GM12891 (cell line): ENCODE measurements around the gene HSH2D.

Experiments
- DNase-seq: peaks from one replicate; pipeline ENCODE4 v3.0.0; 2011; ENCODE audit warnings: low spot score; ENCODE audit not compliant: insufficient read length
- FAIRE-seq: peaks from 2 replicates; lab custom pipeline; 2011; peaks lifted over from hg19 to GRCh38; lab: Jason Lieb, UNC
- PAX5 ChIP-seq: IDR thresholded peaks from 2 replicates; pipeline ENCODE4 v1.6.1; 2011; ENCODE audit warnings: low read length, moderate library complexity, mild to moderate bottlenecking; ENCODE audit not compliant: insufficient read depth, severe bottlenecking
- POLR2A ChIP-seq: IDR thresholded peaks from 2 replicates; pipeline ENCODE4 v1.6.1; 2011; ENCODE audit warnings: low read depth, low read length, control low read depth
- POLR2AphosphoS5 ChIP-seq: IDR thresholded peaks from 2 replicates; pipeline ENCODE4 v1.6.1; 2011; ENCODE audit warnings: low read depth, low read length, control low read depth
- POU2F2 ChIP-seq: IDR thresholded peaks from 2 replicates; pipeline ENCODE4 v1.6.1; 2011; ENCODE audit warnings: low read depth, mild to moderate bottlenecking, control low read depth, low read length, moderate library complexity
- SPI1 ChIP-seq: IDR thresholded peaks from 2 replicates; pipeline ENCODE4 v1.6.1; 2011; ENCODE audit warnings: low read depth, low read length, control low read depth
- TAF1 ChIP-seq: IDR thresholded peaks from 2 replicates; pipeline ENCODE4 v1.6.1; 2011; ENCODE audit warnings: low read depth, low read length, control low read depth

The HSH2D gene

DNA sequence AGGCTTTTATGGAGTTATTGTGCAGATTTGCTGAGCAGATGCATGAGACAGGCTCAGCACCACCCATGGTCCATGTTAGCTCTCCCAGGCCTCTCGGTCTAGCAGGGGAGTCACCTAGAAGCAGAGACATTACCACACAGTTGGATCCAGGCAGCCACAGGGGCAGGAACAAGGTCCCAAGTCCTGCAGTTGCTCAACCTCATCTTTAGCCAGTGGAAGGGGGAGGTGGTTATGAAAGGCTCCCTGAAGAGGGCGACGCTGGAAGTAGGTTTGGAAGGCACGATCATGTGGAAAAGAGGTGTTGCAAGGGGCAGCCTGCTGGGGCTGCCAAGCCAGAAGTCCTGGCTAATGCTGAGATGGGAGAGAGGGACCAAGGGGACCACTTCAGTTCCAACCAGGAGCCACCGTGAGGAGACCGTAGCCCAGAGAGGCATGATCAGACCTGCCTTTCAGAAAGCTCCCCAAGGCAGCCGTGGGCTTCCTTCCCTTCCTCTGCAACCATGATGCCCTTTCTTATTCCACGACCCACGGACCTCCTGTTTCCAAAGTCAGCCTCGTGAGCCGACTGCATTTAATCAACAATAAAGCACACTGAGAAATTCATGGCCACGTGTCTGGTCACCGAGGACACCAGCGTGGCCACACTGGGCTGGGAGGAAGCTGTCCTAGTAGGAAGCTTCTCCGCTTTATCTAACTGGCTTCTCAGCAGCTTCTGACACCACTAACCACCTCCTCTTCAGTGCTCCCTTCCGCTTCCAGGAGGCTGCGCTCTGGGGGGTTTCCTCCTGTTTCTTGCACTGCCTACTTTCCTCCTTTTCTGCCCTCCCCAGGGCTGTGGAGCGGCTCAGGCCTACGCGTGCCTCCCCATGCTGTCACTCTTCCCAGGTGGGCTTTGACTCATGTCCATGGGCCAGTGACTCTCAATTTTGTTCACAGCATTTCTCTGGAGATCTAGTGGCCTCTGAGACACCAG is 56.8 kb downstream of the HSH2D start:
- TF ChIP-seq PAX5, result no peak
- no peak for TF ChIP-seq POLR2A
- TF ChIP-seq POU2F2, result no peak
- DNase-seq (no peak), FAIRE-seq (no peak)

DNA sequence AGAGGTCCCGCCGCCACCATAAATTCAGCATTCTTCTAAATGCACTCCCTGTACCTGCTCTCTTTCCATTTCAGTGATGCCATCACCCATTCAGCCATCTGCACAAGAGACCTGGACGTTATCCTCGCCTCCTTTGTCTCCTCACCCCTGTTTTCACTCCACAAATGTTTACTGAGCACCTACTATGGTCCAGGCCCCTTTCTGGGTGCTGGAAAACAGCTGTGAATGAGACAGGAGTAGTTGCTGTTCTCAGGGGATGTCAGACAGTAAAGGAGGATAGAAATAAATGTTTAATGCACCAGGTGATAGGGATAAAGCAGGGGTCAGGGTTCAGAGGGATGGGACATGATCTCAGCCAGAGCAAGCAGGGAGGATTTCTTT is 57.5 kb downstream of the HSH2D start:
- DNase-seq, result no peak
- TF ChIP-seq POU2F2, result no peak
- no peak for TF ChIP-seq POLR2AphosphoS5
- TF ChIP-seq POLR2A, result no peak
- no peak for TF ChIP-seq TAF1
- TF ChIP-seq PAX5, result no peak
- no peak for TF ChIP-seq SPI1
- FAIRE-seq, result no peak

DNA sequence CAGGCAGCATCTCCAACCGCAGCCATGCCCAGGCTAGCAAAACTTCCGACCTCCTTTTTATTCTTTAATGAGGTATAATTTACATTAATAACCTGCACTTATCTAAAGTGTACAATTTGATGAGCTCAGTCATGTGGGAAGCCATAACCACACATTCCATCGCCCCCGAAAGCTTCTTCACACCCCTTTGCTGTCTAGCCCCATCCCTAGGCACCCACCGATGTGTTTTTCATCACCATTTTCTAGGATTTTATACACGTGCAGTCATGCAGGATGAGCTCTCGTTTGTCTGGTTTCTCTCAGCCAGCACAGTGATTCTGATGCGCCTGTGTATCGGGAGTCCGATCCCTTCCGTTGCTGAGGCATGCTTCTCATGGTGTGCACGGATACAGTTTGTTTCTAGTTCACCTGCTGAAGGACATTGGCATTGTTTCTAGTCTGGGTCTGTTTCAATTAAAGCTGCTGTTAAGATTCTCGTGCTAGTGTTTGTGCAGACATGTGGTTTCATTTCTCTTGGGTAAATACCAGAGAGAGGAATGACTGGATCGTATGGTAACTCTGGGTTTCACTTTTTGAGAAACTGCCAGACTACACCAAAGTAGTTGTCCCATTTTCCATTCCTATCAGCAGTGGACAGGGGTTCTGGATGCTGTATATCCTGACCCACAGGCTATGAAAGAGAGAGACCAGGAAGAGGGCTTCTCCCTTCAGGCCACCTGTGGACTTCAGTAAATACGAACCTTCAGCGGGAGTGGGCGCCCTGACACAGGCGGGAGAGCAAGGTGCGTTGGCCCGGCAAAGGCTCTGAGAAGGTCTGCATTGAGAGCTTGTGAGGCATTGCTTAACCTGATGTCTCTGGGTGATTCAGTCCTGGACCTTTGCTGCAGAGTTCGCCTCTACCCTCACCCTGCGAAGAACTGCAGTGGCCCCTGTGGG is 59.1 kb downstream of the HSH2D start:
- TF ChIP-seq SPI1 (no peak), TAF1 (no peak), POLR2A (no peak), POLR2AphosphoS5 (no peak), PAX5 (no peak), POU2F2 (no peak)
- FAIRE-seq, result peak; percentile 57
- no peak for DNase-seq

DNA sequence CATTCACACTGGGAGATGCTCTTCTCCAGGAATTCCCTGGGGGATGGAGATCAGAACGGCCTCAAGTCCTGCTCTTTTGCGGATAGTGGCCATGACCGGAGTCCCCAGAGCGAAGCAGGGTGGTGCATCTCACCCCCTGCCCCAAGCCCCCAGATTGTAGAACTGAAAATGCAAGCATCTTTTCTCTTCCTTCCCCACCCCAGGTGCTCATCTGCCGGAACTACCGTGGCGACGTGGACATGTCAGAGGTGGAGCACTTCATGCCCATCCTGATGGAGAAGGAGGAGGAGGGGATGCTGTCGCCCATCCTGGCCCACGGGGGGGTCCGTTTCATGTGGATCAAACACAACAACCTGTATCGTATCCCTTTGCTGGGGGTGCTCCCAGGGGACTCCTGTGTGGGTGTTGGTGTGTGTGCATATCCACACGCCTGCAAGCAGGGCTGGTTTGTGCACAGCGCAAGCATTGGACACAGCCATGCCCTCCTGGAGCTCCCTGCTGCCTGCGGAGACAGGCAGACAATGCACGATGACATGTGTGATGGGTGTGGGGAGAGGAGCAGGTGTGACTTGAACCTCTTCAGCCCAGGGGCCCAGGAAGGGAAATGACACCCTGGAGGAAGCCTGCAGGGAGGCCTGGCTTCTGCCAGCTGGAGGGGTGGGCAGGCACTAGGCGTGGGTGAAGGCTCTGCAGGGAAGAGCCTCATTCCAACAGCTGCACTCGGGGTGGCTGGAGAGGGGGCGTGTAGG is 59.9 kb downstream of the HSH2D start:
- FAIRE-seq, result no peak
- no peak for DNase-seq
- TF ChIP-seq TAF1, result no peak
- TF ChIP-seq POLR2AphosphoS5, result no peak
- no peak for TF ChIP-seq PAX5
- no peak for TF ChIP-seq POU2F2
- no peak for TF ChIP-seq POLR2A
- no peak for TF ChIP-seq SPI1

DNA sequence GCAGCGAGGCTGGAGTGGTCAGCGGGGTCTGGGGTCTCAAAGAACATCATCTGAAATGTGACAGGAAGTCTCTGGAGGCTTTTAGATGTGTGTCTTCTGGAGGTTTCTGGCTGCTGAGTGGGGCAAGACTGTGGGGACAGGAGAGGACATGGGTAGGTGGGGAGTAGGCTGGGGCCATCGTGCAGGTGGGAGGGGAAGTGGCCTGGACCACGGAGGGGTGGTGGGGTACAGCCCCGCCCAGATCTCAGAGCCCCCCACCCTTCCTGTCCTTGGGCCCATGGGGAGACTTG is 60.5 kb downstream of the HSH2D start:
- FAIRE-seq (no peak), DNase-seq (no peak)
- TF ChIP-seq POLR2A, result no peak
- no peak for TF ChIP-seq TAF1
- no peak for TF ChIP-seq PAX5
- no peak for TF ChIP-seq POU2F2
- TF ChIP-seq SPI1, result no peak
- no peak for TF ChIP-seq POLR2AphosphoS5

DNA sequence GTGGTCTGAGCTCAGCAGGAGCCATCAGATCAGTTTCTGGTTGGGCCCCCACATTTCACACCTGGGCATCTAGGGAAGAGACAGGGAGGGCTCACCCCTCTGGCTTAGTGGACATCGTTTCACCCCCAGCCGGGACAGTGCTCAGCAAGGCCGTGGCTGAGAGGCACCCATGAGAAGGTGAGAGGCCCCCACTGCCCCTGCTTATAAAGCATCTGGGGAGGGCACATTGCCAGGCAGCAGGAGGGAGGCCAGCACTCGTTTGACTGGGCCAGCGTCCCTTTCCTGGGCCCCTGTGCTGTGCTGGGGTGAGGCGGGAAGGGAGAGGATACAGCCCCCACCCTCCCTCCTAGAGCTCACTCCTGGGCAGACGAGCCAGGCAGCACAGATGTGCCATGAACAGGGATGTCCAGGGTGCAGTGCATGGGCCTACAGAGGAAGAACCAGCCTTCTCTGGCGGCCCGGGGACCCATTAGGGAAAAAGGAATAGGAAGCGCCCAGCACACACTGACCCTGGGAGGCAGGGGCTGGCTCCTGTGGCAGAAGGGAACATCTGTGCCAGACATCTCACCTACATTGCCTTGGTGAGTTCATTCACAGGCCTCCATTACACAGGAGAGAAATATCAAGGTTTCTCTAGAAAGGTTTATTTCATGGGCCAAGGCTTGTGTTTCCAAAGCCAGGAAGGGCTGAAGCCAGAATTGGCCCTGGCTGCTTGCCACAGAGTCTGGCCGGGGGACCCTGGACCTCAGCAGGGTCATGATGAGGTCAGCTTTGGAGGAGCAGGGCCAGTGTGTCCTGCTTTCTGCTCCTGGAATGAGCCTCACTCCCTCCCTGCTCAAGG is 61.9 kb downstream of the HSH2D start:
- DNase-seq (no peak), FAIRE-seq (no peak)
- TF ChIP-seq POLR2A, result no peak
- TF ChIP-seq PAX5, result no peak
- TF ChIP-seq POLR2AphosphoS5, result no peak; the same call in 1 of the 2 replicates
- TF ChIP-seq TAF1, result no peak
- TF ChIP-seq POU2F2, result no peak
- no peak for TF ChIP-seq SPI1

DNA sequence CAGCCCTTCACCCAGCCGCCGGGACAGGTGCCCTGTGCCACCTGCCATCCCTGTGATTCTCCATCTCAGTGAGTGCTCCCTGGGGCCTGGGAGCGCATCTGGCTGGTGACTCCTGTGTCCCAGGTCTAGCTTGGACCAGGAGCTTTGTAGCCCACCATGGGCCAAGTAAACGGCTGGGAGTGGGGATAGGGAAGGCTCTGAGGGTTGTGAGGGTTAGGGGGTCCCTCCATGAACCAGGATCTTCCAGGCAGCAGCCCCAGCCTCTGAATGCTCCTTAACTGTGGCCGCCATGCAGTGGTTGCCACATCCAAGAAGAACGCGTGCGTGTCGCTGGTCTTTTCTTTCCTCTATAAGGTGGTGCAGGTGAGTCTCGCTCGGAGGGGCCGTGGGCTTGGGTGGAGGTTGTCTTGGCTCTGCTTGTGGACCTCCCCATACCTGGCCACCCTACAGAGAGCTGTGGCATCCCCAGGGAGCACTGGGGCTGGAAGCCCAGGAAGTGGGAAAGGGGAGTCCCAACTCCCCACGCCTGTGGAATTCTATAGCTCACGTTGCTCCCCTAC is 62.6 kb downstream of the HSH2D start:
- no peak for DNase-seq
- TF ChIP-seq POLR2A (no peak), POU2F2 (no peak), POLR2AphosphoS5 (no peak; the same call in none of the 2 replicates), PAX5 (no peak), SPI1 (no peak), TAF1 (no peak)
- FAIRE-seq, result no peak

DNA sequence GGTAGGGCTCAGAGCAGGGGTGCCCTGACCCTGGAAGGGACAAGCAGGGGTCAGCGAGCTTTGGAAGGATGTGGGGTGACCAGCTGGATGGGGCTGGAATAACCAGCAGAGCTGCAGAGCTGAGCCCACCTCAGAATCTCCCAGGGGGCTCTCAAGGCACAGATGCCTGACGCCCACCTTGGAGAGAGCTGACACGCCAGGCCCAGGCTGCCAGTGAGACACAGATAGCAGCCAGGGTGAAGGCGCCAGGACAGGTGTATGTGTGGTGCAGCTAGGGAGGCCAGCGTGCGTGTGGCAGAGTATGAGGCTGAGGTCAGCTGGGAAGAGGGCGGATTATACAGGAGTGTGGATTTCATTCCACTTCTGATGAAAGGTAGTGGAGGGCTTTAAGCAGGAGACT is 63.2 kb downstream of the HSH2D start:
- TF ChIP-seq POLR2AphosphoS5, result no peak
- no peak for TF ChIP-seq SPI1
- 0 out of 2 replicates have a peak, but pooled peaks have one; percentile 19 for TF ChIP-seq POLR2A
- no peak for TF ChIP-seq TAF1
- no peak for DNase-seq
- no peak for FAIRE-seq
